H9 (cell line): ENCODE measurements around the gene HCN1. TPM values are rescaled to one million over a fixed set of nuclear protein-coding genes. Genes with fewer than 3 reads are reported as not detected.

Experiments
- DNase-seq: peaks from one replicate; pipeline ENCODE4 v3.0.0-alpha.2; 2017
- H2AFZ ChIP-seq: one replicate; pipeline ENCODE4 v1.6.1; 2013; ENCODE audit warnings: mild to moderate bottlenecking, low read length, control low read depth, moderate library complexity
- H2AK5ac ChIP-seq: 2 replicates; pipeline ENCODE4 v1.6.1; 2013; ENCODE audit warnings: low read length, control low read depth, mixed read lengths; ENCODE audit not compliant: insufficient read length
- H2BK120ac ChIP-seq: one replicate; pipeline ENCODE4 v1.6.1; 2013; ENCODE audit warnings: low read depth, mild to moderate bottlenecking, low read length, control low read depth, inconsistent platforms; ENCODE audit not compliant: poor library complexity, severe bottlenecking
- H2BK12ac ChIP-seq: 2 replicates; pipeline ENCODE4 v1.6.1; 2013; ENCODE audit warnings: low read length, control low read depth, mixed read lengths, low read depth; ENCODE audit not compliant: insufficient read length
- H2BK15ac ChIP-seq: 2 replicates; pipeline ENCODE4 v1.6.1; 2013; ENCODE audit warnings: low read depth, low read length, control low read depth
- H2BK20ac ChIP-seq: one replicate; pipeline ENCODE4 v1.6.1; 2013; ENCODE audit warnings: low read depth, mild to moderate bottlenecking, low read length, control low read depth, inconsistent platforms; ENCODE audit not compliant: poor library complexity, severe bottlenecking
- H2BK5ac ChIP-seq: 2 replicates; pipeline ENCODE4 v1.6.1; 2013; ENCODE audit warnings: low read length, control low read depth, mixed read lengths; ENCODE audit not compliant: insufficient read length
- H3K14ac ChIP-seq: 2 replicates; pipeline ENCODE4 v1.6.1; 2013; ENCODE audit warnings: low read length, control low read depth; ENCODE audit not compliant: insufficient read depth
- H3K18ac ChIP-seq: 2 replicates; pipeline ENCODE4 v1.6.1; 2013; ENCODE audit warnings: low read depth, mild to moderate bottlenecking, mixed read lengths, low read length, control low read depth; ENCODE audit not compliant: insufficient read length
- H3K23ac ChIP-seq: 2 replicates; pipeline ENCODE4 v1.6.1; 2013; ENCODE audit warnings: low read length, control low read depth, mixed read lengths, low read depth; ENCODE audit not compliant: insufficient read length
- H3K23me2 ChIP-seq: 2 replicates; pipeline ENCODE4 v1.6.1; 2013; ENCODE audit warnings: low read depth, mild to moderate bottlenecking, mixed read lengths, low read length, control low read depth; ENCODE audit not compliant: insufficient read length, poor library complexity, severe bottlenecking
- H3K27ac ChIP-seq: 2 replicates; pipeline ENCODE4 v1.5.1; 2013; ENCODE audit warnings: low read length, control low read depth, mixed read lengths, low read depth; ENCODE audit not compliant: insufficient read length
- H3K27me3 ChIP-seq: 2 replicates; pipeline ENCODE4 v1.6.1; 2013; ENCODE audit warnings: low read length, control low read depth, inconsistent platforms; ENCODE audit not compliant: insufficient read depth
- H3K4ac ChIP-seq: 2 replicates; pipeline ENCODE4 v1.6.1; 2013; ENCODE audit warnings: low read depth, mild to moderate bottlenecking, control low read depth, inconsistent platforms, low read length, moderate library complexity
- H3K4me1 ChIP-seq: 2 replicates; pipeline ENCODE4 v1.6.1; 2013; ENCODE audit warnings: low read length, control low read depth, inconsistent platforms; ENCODE audit not compliant: insufficient read depth
- H3K4me2 ChIP-seq: 2 replicates; pipeline ENCODE4 v1.6.1; 2013; ENCODE audit warnings: low read length, control low read depth, mixed read lengths; ENCODE audit not compliant: insufficient read length, insufficient read depth
- H3K56ac ChIP-seq: 2 replicates; pipeline ENCODE4 v1.6.1; 2013; ENCODE audit warnings: low read depth, mild to moderate bottlenecking, mixed read lengths, low read length, control low read depth; ENCODE audit not compliant: insufficient read length
- H3K79me1 ChIP-seq: 2 replicates; pipeline ENCODE4 v1.6.1; 2013; ENCODE audit warnings: low read depth, mild to moderate bottlenecking, moderate library complexity, low read length, control low read depth, inconsistent platforms; ENCODE audit not compliant: insufficient read depth, poor library complexity, severe bottlenecking
- H3K79me2 ChIP-seq: 2 replicates; pipeline ENCODE4 v1.6.1; 2013; ENCODE audit warnings: low read length, control low read depth, inconsistent platforms; ENCODE audit not compliant: insufficient read depth
- H3K9ac ChIP-seq: 2 replicates; pipeline ENCODE4 v1.6.1; 2013; ENCODE audit warnings: low read length, control low read depth, mixed read lengths; ENCODE audit not compliant: insufficient read length; ENCODE audit errors: extremely low read depth
- H3K9me3 ChIP-seq: one replicate; pipeline ENCODE4 v1.6.1; 2013; ENCODE audit warnings: low read depth, low read length, inconsistent platforms; ENCODE audit not compliant: control insufficient read depth
- H3T11ph ChIP-seq: one replicate; pipeline ENCODE4 v1.6.1; 2013; ENCODE audit warnings: mild to moderate bottlenecking, low read length, control low read depth, inconsistent platforms
- H4K20me1 ChIP-seq: one replicate; pipeline ENCODE4 v1.6.1; 2013; ENCODE audit not compliant: control insufficient read depth, insufficient read length, insufficient read depth
- H4K5ac ChIP-seq: 2 replicates; pipeline ENCODE4 v1.6.1; 2013; ENCODE audit warnings: low read depth, mild to moderate bottlenecking, mixed read lengths, low read length, control low read depth; ENCODE audit not compliant: insufficient read length
- H4K8ac ChIP-seq: replicated peaks from 2 replicates; pipeline ENCODE4 v1.6.1; 2013; ENCODE audit warnings: low read length, control low read depth, mixed read lengths, low read depth; ENCODE audit not compliant: insufficient read length
- H4K91ac ChIP-seq: 2 replicates; pipeline ENCODE4 v1.6.1; 2013; ENCODE audit warnings: low read depth, mild to moderate bottlenecking, moderate library complexity, mixed read lengths, low read length, control low read depth; ENCODE audit not compliant: insufficient read length
- H3K27ac Mint-ChIP-seq, 3 experiments: 2 replicates in 2 of 3; 3 replicates in 1 of 3; pipeline ENCODE4 v1.8.0; 2020 to 2021; ENCODE audit warnings: mixed read lengths in 3 of 3, mild to moderate bottlenecking in 1 of 3, moderate library complexity in 1 of 3
- H3K27me3 Mint-ChIP-seq: 2 replicates; pipeline ENCODE4 v1.8.0; 2021; ENCODE audit warnings: low read depth, mild to moderate bottlenecking, moderate library complexity, mixed read lengths
- H3K36me3 Mint-ChIP-seq, 3 experiments: 2 replicates in 2 of 3; 3 replicates in 1 of 3; pipeline ENCODE4 v1.8.0; 2020 to 2021; ENCODE audit warnings: low read depth in 3 of 3, mixed read lengths in 3 of 3; ENCODE audit not compliant: insufficient read depth in 1 of 3
- H3K4me1 Mint-ChIP-seq, 2 experiments: 2 replicates each; pipeline ENCODE4 v1.8.0; 2020; ENCODE audit warnings: mixed read lengths in 2 of 2
- H3K4me3 Mint-ChIP-seq, 2 experiments: 2 replicates in 1 of 2; 3 replicates in 1 of 2; pipeline ENCODE4 v1.8.0; 2020 to 2021; ENCODE audit warnings: mild to moderate bottlenecking in 2 of 2, mixed read lengths in 2 of 2, moderate library complexity in 1 of 2
- H3K9me3 Mint-ChIP-seq, 2 experiments: 2 replicates in 1 of 2; 3 replicates in 1 of 2; pipeline ENCODE4 v1.8.0; 2020; ENCODE audit warnings: mild to moderate bottlenecking in 2 of 2, mixed read lengths in 2 of 2, moderate library complexity in 1 of 2
- WGBS: extraction: QIAGEN DNeasy Blood & Tissue Kit; methylation state at CpG from one replicate; pipeline ENCODE4 v1.1.7; 2013; ENCODE audit warnings: missing lambda C conversion rate, low lambda C conversion rate, mixed read lengths; ENCODE audit not compliant: insufficient read length; ENCODE audit errors: extremely low coverage; 5-methylcytosine and 5-hydroxymethylcytosine counted together
- total RNA-seq: library from RNA; stranded (reverse); gene quantifications from 2 replicates; pipeline ENCODE4 v1.2.1, GENCODE V29; 2021
- TF ChIP-seq, protein P1 (sequence below): fragments of 200-600 bp; sonication (generic); conservative IDR thresholded peaks from 3 replicates; pipeline ENCODE4 v1.8.0; 2021; ENCODE audit warnings: antibody characterized with exemption, mild to moderate bottlenecking

HCN1 gene
- total RNA-seq, 1 experiment from 2014 or later = 4.6 TPM

DNA sequence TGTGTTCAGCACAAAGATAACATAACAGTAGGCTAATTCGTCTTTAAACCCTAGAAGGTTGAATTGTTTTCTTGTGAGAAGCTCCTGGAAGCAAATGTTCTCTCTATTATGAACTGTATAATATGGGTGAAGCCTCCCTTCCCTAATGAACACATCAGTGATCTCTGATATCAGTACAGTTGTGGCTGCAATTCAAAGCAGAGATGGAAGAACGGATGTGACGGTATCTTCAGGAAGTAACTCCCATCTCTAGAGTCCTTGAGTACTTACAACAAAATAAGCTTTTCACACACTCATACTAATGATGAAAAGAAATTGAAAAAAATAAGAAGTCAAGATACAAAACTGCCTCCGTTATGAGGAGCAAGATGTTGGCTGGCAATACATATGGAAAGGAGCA lies 4.5 kb downstream of the HCN1 start:
- no peak for DNase-seq
- Histone ChIP-seq H3K18ac (no peak overlapping the region), H3K9ac (no peak overlapping the region), H3K79me1 (no peaks in the 10 kb centered on the region), H3K56ac (no peak overlapping the region), H3K27ac (no peak overlapping the region), H3K23ac (no peak overlapping the region), H4K20me1 (no peaks in the 10 kb centered on the region), H2AK5ac (no peak overlapping the region), H3T11ph (no peak overlapping the region), H3K27me3 (no peaks in the 10 kb centered on the region), H2BK5ac (no peak overlapping the region), H3K4me1 (no peaks in the 10 kb centered on the region), H2BK15ac (no peak overlapping the region), H4K8ac (no peak overlapping the region), H3K14ac (no peak overlapping the region), H3K4me2 (no peak overlapping the region), H3K79me2 (no peaks in the 10 kb centered on the region), H4K91ac (no peak overlapping the region), H3K9me3 (no peaks in the 10 kb centered on the region), H2BK20ac (no peak overlapping the region), H3K4ac (no peak overlapping the region), H2BK120ac (no peak overlapping the region), H2BK12ac (no peak overlapping the region), H2AFZ (no peak overlapping the region), H3K23me2 (peaks cover 9% of the 10 kb centered on the region), H4K5ac (no peak overlapping the region)
- H3K27ac Mint-ChIP-seq = no peak overlapping the region
- H3K27me3 Mint-ChIP-seq = peaks cover 7% of the 10 kb centered on the region
- TF ChIP-seq, protein P1, sequence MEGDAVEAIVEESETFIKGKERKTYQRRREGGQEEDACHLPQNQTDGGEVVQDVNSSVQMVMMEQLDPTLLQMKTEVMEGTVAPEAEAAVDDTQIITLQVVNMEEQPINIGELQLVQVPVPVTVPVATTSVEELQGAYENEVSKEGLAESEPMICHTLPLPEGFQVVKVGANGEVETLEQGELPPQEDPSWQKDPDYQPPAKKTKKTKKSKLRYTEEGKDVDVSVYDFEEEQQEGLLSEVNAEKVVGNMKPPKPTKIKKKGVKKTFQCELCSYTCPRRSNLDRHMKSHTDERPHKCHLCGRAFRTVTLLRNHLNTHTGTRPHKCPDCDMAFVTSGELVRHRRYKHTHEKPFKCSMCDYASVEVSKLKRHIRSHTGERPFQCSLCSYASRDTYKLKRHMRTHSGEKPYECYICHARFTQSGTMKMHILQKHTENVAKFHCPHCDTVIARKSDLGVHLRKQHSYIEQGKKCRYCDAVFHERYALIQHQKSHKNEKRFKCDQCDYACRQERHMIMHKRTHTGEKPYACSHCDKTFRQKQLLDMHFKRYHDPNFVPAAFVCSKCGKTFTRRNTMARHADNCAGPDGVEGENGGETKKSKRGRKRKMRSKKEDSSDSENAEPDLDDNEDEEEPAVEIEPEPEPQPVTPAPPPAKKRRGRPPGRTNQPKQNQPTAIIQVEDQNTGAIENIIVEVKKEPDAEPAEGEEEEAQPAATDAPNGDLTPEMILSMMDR = no peak
- no peaks in the 10 kb centered on the region for H3K9me3 Mint-ChIP-seq
- H3K36me3 Mint-ChIP-seq = no peaks in the 10 kb centered on the region; a peak in 1 of 7 replicates
- peaks cover 18 to 19% of the 10 kb centered on the region in 2 experiments for H3K4me1 Mint-ChIP-seq
- no peak overlapping the region for H3K4me3 Mint-ChIP-seq
- no CpG with 5 or more reads among the region's 4 CpGs for WGBS
